H1 (cell line): Measurements from ENCODE around the gene P2RX6. TPM values are rescaled to one million over a fixed set of nuclear protein-coding genes. Genes with fewer than 3 reads are reported as not detected.

Source experiments
- ATF3 ChIP-seq: IDR thresholded peaks from 2 replicates; pipeline ENCODE4 v1.6.1; 2011; ENCODE audit warnings: low read depth, mild to moderate bottlenecking, low read length; ENCODE audit not compliant: insufficient read depth
- CHD7 ChIP-seq: fragments of 300-600 bp; sonication (generic); IDR thresholded peaks from 2 replicates; pipeline ENCODE4 v1.7.1; 2012; ENCODE audit warnings: low read length, moderate library complexity, mild to moderate bottlenecking, inconsistent platforms; ENCODE audit not compliant: insufficient replicate concordance
- CREB1 ChIP-seq: IDR thresholded peaks from 2 replicates; pipeline ENCODE4 v1.6.1; 2012; ENCODE audit warnings: inconsistent platforms
- E2F6 ChIP-seq: IDR thresholded peaks from 2 replicates; pipeline ENCODE4 v1.6.1; 2012; ENCODE audit warnings: inconsistent platforms
- MAX ChIP-seq: IDR thresholded peaks from 2 replicates; pipeline ENCODE4 v1.6.1; 2012; ENCODE audit warnings: inconsistent platforms
- POLR2A ChIP-seq, 2 experiments: IDR thresholded peaks; 1 replicate in 1 of 2; 2 replicates in 1 of 2; pipeline ENCODE4 v1.6.1; 2011; ENCODE audit warnings: low read depth in 2 of 2, low read length in 2 of 2, mild to moderate bottlenecking in 2 of 2; ENCODE audit errors: control extremely low read depth in 1 of 2
- SAP30 ChIP-seq: fragments of 300-600 bp; sonication (generic); IDR thresholded peaks from 2 replicates; pipeline ENCODE4 v1.7.1; 2012; ENCODE audit warnings: low read length, moderate library complexity, mild to moderate bottlenecking, inconsistent platforms; ENCODE audit not compliant: insufficient read depth, insufficient replicate concordance
- SIRT6 ChIP-seq: IDR thresholded peaks from one replicate; pipeline ENCODE4 v1.7.1; 2012; ENCODE audit warnings: low read length, inconsistent platforms
- TAF7 ChIP-seq: optimal IDR thresholded peaks from 2 replicates; pipeline ENCODE3; 2011; ENCODE audit warnings: low read depth, mild to moderate bottlenecking, inconsistent platforms, low read length, moderate library complexity, borderline replicate concordance
- TEAD4 ChIP-seq: IDR thresholded peaks from 2 replicates; pipeline ENCODE4 v1.6.1; 2012; ENCODE audit warnings: low read depth, low read length, inconsistent platforms, mixed read lengths
- polyA plus RNA-seq, 7 experiments: library from polyadenylated mRNA; depleted of rRNA in 3 of 7; stranded (reverse) in 5 of 7; unstranded in 2 of 7; fragments of >200 nt in 5 of 7; fragments of 200-250 nt in 2 of 7; gene quantifications; 1 replicate in 5 of 7; 2 replicates in 1 of 7; 4 replicates in 1 of 7; pipeline versions ENCODE4 v1.2.1 to v1.2.3, GENCODE V29; 2011 to 2013; ENCODE audit warnings: missing spikeins in 2 of 7, mixed read lengths in 2 of 7
- total RNA-seq: library from RNA; stranded (reverse); fragmentation: NEBNext Ultra II Directional; extraction: Animal tissue kit (Norgen Biotek cat#: 25700); gene quantifications from 2 replicates; pipeline ENCODE4 v1.2.1, GENCODE V29; 2021

P2RX6 gene
- total and polyA plus RNA-seq, 2 of the 8 experiments (the other 6 are each of a cell fraction or from before 2014, with no cell fraction given), result 0.09 TPM; not detected in 1

GRCh38 chr22:21051145-21051830 lies 36.3 kb downstream of the P2RX6 start (continued):
- TF ChIP-seq CHD7 (no peak), ATF3 (no peak), CREB1 (no peak), E2F6 (no peak), MAX (no peak), SIRT6 (no peak), POLR2A (IDR thresholded peaks at IDR 0.05; ENCODE audit: control extremely low read depth in 1 of 2, low read depth in 2 of 2, low read length in 2 of 2) (no peak), TAF7 (no peak), SAP30 (no peak), TEAD4 (no peak)
